ENCODE measurements around the gene CAMK1. TPM values are rescaled to one million over a fixed set of nuclear protein-coding genes. Genes with fewer than 3 reads are reported as not detected.

Gene CAMK1
- polyA plus RNA-seq, 1 donor (not counting 4 experiments of a cell fraction or from before 2014, with no cell fraction given): 2.3 TPM

GRCh38 chr3:9718118-9718517, 51.6 kb downstream of the CAMK1 start:
- H3K4me1 ChIP-seq (ENCODE audit: control insufficient read depth, extremely low read depth, insufficient read depth, low read length): peaks cover 3% of the 10 kb centered on the region
- no peaks in the 10 kb centered on the region for H3K9me1 ChIP-seq (ENCODE audit: control insufficient read depth, extremely low read depth, insufficient read depth, low read length)
- no peaks in the 10 kb centered on the region for H3K27me3 ChIP-seq (ENCODE audit: control insufficient read depth, extremely low read depth, insufficient read depth, low read length)
- H3K4me2 ChIP-seq (ENCODE audit: control insufficient read depth, extremely low read depth, insufficient read depth, low read depth, low read length): no peak overlapping the region
- no peaks in the 10 kb centered on the region for H3K36me3 ChIP-seq (ENCODE audit: control insufficient read depth in 2 of 2, extremely low read depth in 1 of 2, insufficient read depth in 2 of 2, low read length in 2 of 2)
- no peaks in the 10 kb centered on the region for H4K20me1 ChIP-seq (ENCODE audit: control insufficient read depth, extremely low read depth, insufficient read depth, low read length)
- TF ChIP-seq CTCF (optimal IDR thresholded peaks at IDR 0.05 in 1 of 3, IDR thresholded peaks at IDR 0.05 in 1 of 3, conservative IDR thresholded peaks at IDR 0.05 in 1 of 3; ENCODE audit: extremely low read depth in 1 of 3, insufficient read depth in 2 of 3, low read length in 3 of 3) (no peak), EZH2 (IDR thresholded peaks at IDR 0.05; ENCODE audit: low read length) (no peak)
- no peak for FAIRE-seq
- no peak overlapping the region for H2AFZ ChIP-seq (ENCODE audit: control insufficient read depth, low read length)
- H3K4me3 ChIP-seq (ENCODE audit: control insufficient read depth in 2 of 3, extremely low read depth in 1 of 3, insufficient read depth in 2 of 3, low read depth in 1 of 3, low read length in 3 of 3): no peak overlapping the region
- no peaks in the 10 kb centered on the region for H3K79me2 ChIP-seq (ENCODE audit: control insufficient read depth, insufficient read depth, low read length)
- dilution Hi-C loops (cut with MboI; ENCODE audit: extremely low pct_ligation_motif_present, low sequenced_read_pairs): no loop called here
- no peak for DNase-seq (ENCODE audit: low read depth, low spot score)
- H3K9me3 ChIP-seq (ENCODE audit: control insufficient read depth, low read depth, low read length): no peaks in the 10 kb centered on the region
- no peak overlapping the region for H3K9ac ChIP-seq (ENCODE audit: control insufficient read depth, extremely low read depth, insufficient read depth, low read length)
- no peak overlapping the region for H3K27ac ChIP-seq (ENCODE audit: control insufficient read depth, insufficient read depth, low read length)

- Histone ChIP-seq H3K36me3 (ENCODE audit: control insufficient read depth in 2 of 2, extremely low read depth in 1 of 2, insufficient read depth in 2 of 2, low read length in 2 of 2) (no peaks in the 10 kb centered on the region), H4K20me1 (ENCODE audit: control insufficient read depth, extremely low read depth, insufficient read depth, low read length) (no peaks in the 10 kb centered on the region), H3K27ac (ENCODE audit: control insufficient read depth, insufficient read depth, low read length) (no peak overlapping the region), H3K9ac (ENCODE audit: control insufficient read depth, extremely low read depth, insufficient read depth, low read length) (no peak overlapping the region), H3K27me3 (ENCODE audit: control insufficient read depth, extremely low read depth, insufficient read depth, low read length) (no peaks in the 10 kb centered on the region), H3K79me2 (ENCODE audit: control insufficient read depth, insufficient read depth, low read length) (no peaks in the 10 kb centered on the region), H3K9me3 (ENCODE audit: control insufficient read depth, low read depth, low read length) (no peaks in the 10 kb centered on the region), H3K4me3 (ENCODE audit: control insufficient read depth in 2 of 3, extremely low read depth in 1 of 3, insufficient read depth in 2 of 3, low read depth in 1 of 3, low read length in 3 of 3) (no peak overlapping the region), H3K4me1 (ENCODE audit: control insufficient read depth, extremely low read depth, insufficient read depth, low read length) (peaks cover 3% of the 10 kb centered on the region), H3K9me1 (ENCODE audit: control insufficient read depth, extremely low read depth, insufficient read depth, low read length) (no peaks in the 10 kb centered on the region), H3K4me2 (ENCODE audit: control insufficient read depth, extremely low read depth, insufficient read depth, low read depth, low read length) (no peak overlapping the region), H2AFZ (ENCODE audit: control insufficient read depth, low read length) (no peak overlapping the region)
- DNase-seq (ENCODE audit: low read depth, low spot score): no peak
- dilution Hi-C loops (cut with MboI; ENCODE audit: extremely low pct_ligation_motif_present, low sequenced_read_pairs): no loop called here
- FAIRE-seq: no peak
- TF ChIP-seq EZH2 (IDR thresholded peaks at IDR 0.05; ENCODE audit: low read length) (no peak), CTCF (optimal IDR thresholded peaks at IDR 0.05 in 1 of 3, IDR thresholded peaks at IDR 0.05 in 1 of 3, conservative IDR thresholded peaks at IDR 0.05 in 1 of 3; ENCODE audit: extremely low read depth in 1 of 3, insufficient read depth in 2 of 3, low read length in 3 of 3) (no peak)
These were observed 52.2 kb downstream of the CAMK1 start for GRCh38 chr3:9717563-9717962.
